CD4-positive, alpha-beta memory T cell (primary cell): Measurements from ENCODE around the gene ADAM15. TPM values are rescaled to one million over a fixed set of nuclear protein-coding genes. Genes with fewer than 3 reads are reported as not detected.
A peak's percentile ranks its signal among the peaks of the same experiment; 100 is the strongest.

Experiments
- CTCF ChIA-PET: fragments of 350-600 bp; sonication (Branson Sonifier 250); formaldehyde crosslinking; loops from one replicate; lab custom pipeline; 2021; ENCODE audit warnings: inconsistent platforms; ENCODE audit not compliant: partially characterized antibody; lab: Charles Lee
- POLR2A ChIA-PET: fragments of 350-600 bp; sonication (Branson Sonifier 250); formaldehyde crosslinking; loops from one replicate; lab custom pipeline; 2021; ENCODE audit not compliant: partially characterized antibody; lab: Charles Lee
- DNase-seq, 5 donors: peaks; one replicate each; pipeline versions ENCODE4 v3.0.0 to v3.0.0-alpha.2; 2020 to 2022; ENCODE audit warnings: mixed read lengths in 1 of 5
- H3K27ac ChIP-seq: one replicate; pipeline ENCODE4 v1.7.0; 2013; ENCODE audit warnings: low read depth, low read length
- H3K27me3 ChIP-seq: 2 replicates; pipeline ENCODE4 v1.7.0; 2013; ENCODE audit warnings: mild to moderate bottlenecking, low read length, moderate library complexity; ENCODE audit not compliant: insufficient read depth
- H3K36me3 ChIP-seq: 2 replicates; pipeline ENCODE4 v1.7.0; 2013; ENCODE audit warnings: mild to moderate bottlenecking, low read length, moderate library complexity; ENCODE audit not compliant: insufficient read depth
- H3K4me1 ChIP-seq: 2 replicates; pipeline ENCODE4 v1.7.0; 2013; ENCODE audit warnings: mild to moderate bottlenecking, low read length, moderate library complexity; ENCODE audit not compliant: insufficient read depth
- H3K4me3 ChIP-seq, 2 donors: one replicate each; pipeline ENCODE4 v1.7.0; 2013; ENCODE audit warnings: low read length in 2 of 2, mild to moderate bottlenecking in 1 of 2
- H3K9me3 ChIP-seq, 2 donors: one replicate each; pipeline ENCODE4 v1.7.0; 2013; ENCODE audit warnings: low read length in 2 of 2, control low read depth in 1 of 2; ENCODE audit not compliant: control insufficient read depth in 1 of 2
- H3K27ac Mint-ChIP-seq, 7 donors: one replicate each; pipeline ENCODE4 v1.8.0; 2020 to 2021; ENCODE audit warnings: mixed read lengths in 7 of 7, mild to moderate bottlenecking in 6 of 7, inconsistent platforms in 3 of 7, moderate library complexity in 3 of 7
- H3K27me3 Mint-ChIP-seq, 2 donors: one replicate each; pipeline ENCODE4 v1.8.0; 2020 to 2021; ENCODE audit warnings: mixed read lengths in 2 of 2
- H3K36me3 Mint-ChIP-seq, 2 donors: one replicate each; pipeline ENCODE4 v1.8.0; 2020 to 2021; ENCODE audit warnings: mixed read lengths in 2 of 2, inconsistent platforms in 1 of 2, mild to moderate bottlenecking in 1 of 2
- H3K4me1 Mint-ChIP-seq, 4 donors: one replicate each; pipeline ENCODE4 v1.8.0; 2020 to 2021; ENCODE audit warnings: mixed read lengths in 4 of 4, mild to moderate bottlenecking in 1 of 4
- H3K4me3 Mint-ChIP-seq, 8 donors: one replicate each; pipeline ENCODE4 v1.8.0; 2020 to 2021; ENCODE audit warnings: mixed read lengths in 8 of 8, mild to moderate bottlenecking in 7 of 8, moderate library complexity in 6 of 8, inconsistent platforms in 3 of 8
- H3K9me3 Mint-ChIP-seq, 8 donors: one replicate each; pipeline ENCODE4 v1.8.0; 2020 to 2021; ENCODE audit warnings: mixed read lengths in 8 of 8, mild to moderate bottlenecking in 5 of 8, inconsistent platforms in 3 of 8, moderate library complexity in 1 of 8
- intact Hi-C: fragments of 100-400 bp; cut with micrococcal nuclease; formaldehyde crosslinking; loops from one replicate; pipeline ENCODE4 v1.15.1; 2023
- polyA plus RNA-seq, 2 donors: library from polyadenylated mRNA; unstranded; fragments of 300-500 nt; fragmentation: Illumina TruSeq; gene quantifications; one replicate each; pipeline ENCODE4 v1.2.3, GENCODE V29; 2021
- total RNA-seq, 2 experiments: library from RNA; stranded (reverse); gene quantifications; one replicate each; pipeline ENCODE4 v1.2.3, GENCODE V29; 2021

Gene ADAM15
- total and polyA plus RNA-seq, 4 experiments from 2014 or later, result 14.8 to 39.8 (median 25.9) TPM

DNA sequence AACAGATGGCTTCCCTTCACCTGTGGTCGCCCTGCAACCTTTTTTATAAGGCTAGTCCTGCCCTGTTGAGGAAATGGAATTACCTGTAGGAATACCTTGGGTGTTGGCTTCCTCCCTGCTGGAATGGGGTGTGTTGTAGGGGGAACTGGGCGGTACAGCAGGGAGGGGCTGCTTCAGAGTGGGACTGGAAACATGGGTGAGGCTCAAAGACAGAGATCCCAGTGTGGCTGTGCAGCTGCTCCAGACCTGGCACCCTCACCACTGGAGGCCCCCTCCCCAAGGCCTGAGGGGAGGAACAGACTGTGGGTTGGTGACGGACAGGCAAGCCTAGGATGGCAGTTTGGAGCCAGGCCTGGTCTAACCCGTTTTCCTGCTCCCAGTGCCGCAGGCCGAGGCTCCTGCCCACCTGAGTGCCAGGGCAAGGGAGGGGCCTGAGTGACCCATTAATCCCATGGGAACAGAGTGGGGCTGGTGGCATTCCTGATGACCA is 32.0 kb downstream of the ADAM15 start:
- CTCF ChIA-PET, result interaction anchor here (0.6 to 5.0 kb wide), 4 partner anchors 18 to 39 kb away, joined by 3 to 74 read pairs (median 4); partner anchors contain the start of genes ADAM15 and EFNA4
- intact Hi-C loops, result loop anchor here (5.0 kb wide), 1 partner anchor 606 kb away; no protein-coding TSS in a partner anchor
- H3K4me1 ChIP-seq, result peaks cover 74% of the 10 kb centered on the region
- H3K27me3 ChIP-seq, result peaks cover 34% of the 10 kb centered on the region
- peak overlapping the region in 4 of 8 donors; percentile 24 to 83 (median 56) for H3K4me3 Mint-ChIP-seq
- H3K36me3 ChIP-seq, result no peaks in the 10 kb centered on the region
- POLR2A ChIA-PET, result interaction anchor here (0.7 to 4.0 kb wide), 4 partner anchors 20 to 147 kb away, joined by 3 to 62 read pairs (median 12); partner anchors contain the start of genes ADAM15, EFNA4, KRTCAP2 and PMVK
- no peak for DNase-seq
- H3K4me3 ChIP-seq, result peak overlapping the region in 1 of 2 donors; percentile 41
- H3K36me3 Mint-ChIP-seq, result peaks cover 0 to 3% of the 10 kb centered on the region in 2 donors
- peak overlapping the region in 1 of 7 donors; percentile 54 for H3K27ac Mint-ChIP-seq
- peaks cover 13 to 35% of the 10 kb centered on the region in 2 donors for H3K27me3 Mint-ChIP-seq
- peaks cover 30 to 56% (median 42%) of the 10 kb centered on the region in 4 donors for H3K4me1 Mint-ChIP-seq
- H3K9me3 Mint-ChIP-seq, result no peaks in the 10 kb centered on the region
- no peak overlapping the region for H3K27ac ChIP-seq
- no peaks in the 10 kb centered on the region for H3K9me3 ChIP-seq

DNA sequence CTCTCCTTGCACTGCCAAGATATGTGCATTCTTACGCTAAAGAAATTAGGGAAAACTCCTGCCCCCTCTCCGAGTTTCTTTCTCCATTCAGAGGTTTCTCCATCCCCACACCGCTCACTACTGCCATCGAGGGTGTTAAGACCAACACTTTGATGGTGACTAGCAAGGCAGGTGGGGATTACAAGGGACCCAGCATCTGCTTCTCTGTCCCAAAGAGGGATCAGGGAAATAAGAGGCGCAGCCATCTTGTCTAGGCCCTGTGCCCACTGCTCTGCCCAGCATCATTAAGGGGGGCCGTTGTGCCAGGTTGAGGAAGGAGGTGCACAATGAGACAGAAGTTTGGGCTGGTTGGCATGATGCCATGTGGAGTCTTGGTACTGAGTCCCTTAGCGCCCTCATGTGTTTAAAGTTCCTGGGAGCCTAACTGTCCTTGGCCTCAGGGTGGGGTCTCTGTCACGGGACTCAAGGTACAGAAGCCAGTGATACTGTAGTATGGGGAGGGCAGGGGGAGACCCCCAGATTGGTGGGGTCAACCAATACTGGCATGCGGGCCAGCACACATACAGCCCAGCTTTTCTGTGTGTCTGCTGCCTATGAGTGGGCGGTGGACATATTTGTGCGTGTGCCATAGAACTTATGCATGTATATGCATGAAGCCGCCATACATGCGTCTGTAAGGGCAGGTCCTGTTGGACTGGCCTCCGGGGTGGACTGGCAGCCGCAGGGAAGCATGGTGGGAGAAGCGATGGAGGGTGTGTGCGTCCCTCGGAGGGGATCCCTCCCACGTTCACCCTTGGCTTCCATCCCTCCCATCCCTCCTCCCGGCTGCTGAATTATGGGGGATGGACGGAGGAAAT is 33.0 kb downstream of the ADAM15 start:
- ChIA-PET POLR2A (interaction anchor here (0.6 to 4.0 kb wide), 22 partner anchors 12 to 525 kb away, joined by 3 to 62 read pairs (median 5); partner anchors contain the start of genes ADAM15, EFNA4, KRTCAP2 and PBXIP1), CTCF (interaction anchor here (0.6 to 5.0 kb wide), 34 partner anchors 9 to 524 kb away, joined by 3 to 74 read pairs (median 6); partner anchors contain the start of genes ADAM15, EFNA4, KRTCAP2 and PBXIP1)
- H3K27me3 Mint-ChIP-seq, result peaks cover 13 to 35% of the 10 kb centered on the region in 2 donors
- Histone ChIP-seq H3K9me3 (no peaks in the 10 kb centered on the region), H3K27ac (no peak overlapping the region), H3K36me3 (no peaks in the 10 kb centered on the region), H3K4me3 (peak overlapping the region in 1 of 2 donors; percentile 95), H3K27me3 (peaks cover 34% of the 10 kb centered on the region), H3K4me1 (peaks cover 65% of the 10 kb centered on the region)
- intact Hi-C loops, result loop anchor here (1.0 to 5.0 kb wide), 4 partner anchors 21 to 607 kb away; partner anchors contain the start of genes EFNA4, KRTCAP2 and TRIM46
- H3K9me3 Mint-ChIP-seq, result no peaks in the 10 kb centered on the region
- H3K27ac Mint-ChIP-seq, result peak overlapping the region; percentile 3 to 98 (median 93)
- H3K36me3 Mint-ChIP-seq, result peaks cover 0 to 3% of the 10 kb centered on the region in 2 donors
- H3K4me1 Mint-ChIP-seq, result peaks cover 30 to 52% (median 41%) of the 10 kb centered on the region in 4 donors
- peak in 1 of 5 donors; percentile 36 for DNase-seq
- H3K4me3 Mint-ChIP-seq, result peak overlapping the region; percentile 91 to 98 (median 94)

DNA sequence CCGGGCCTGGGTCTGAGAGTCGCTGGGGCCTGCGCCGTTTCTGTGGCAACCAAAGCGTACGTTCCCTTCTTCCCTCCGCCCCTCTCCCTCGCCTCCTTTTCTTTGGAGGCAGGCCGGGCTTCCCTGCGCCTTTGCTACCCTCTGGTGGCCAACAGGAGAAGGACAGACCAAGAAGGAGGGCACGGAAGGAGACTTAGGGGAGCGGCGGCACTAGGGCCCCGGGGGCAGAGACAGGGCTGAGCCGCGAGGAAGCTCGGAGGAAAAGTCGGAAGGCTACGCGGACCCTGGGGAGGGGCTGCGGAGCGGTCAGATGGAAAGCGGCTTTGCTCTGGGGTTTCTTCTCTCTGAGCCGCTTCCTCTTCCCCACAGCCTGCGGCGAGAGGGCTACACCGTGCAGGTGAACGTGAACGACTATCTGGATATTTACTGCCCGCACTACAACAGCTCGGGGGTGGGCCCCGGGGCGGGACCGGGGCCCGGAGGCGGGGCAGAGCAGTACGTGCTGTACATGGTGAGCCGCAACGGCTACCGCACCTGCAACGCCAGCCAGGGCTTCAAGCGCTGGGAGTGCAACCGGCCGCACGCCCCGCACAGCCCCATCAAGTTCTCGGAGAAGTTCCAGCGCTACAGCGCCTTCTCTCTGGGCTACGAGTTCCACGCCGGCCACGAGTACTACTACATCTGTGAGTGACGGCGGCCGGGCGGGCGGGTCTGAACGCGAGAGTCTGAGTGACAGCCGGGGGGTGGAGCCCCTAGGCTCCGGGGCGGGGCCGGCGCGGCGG is 33.8 kb downstream of the ADAM15 start:
- Mint-ChIP-seq H3K27me3 (peaks cover 13 to 30% of the 10 kb centered on the region in 2 donors), H3K4me3 (peak overlapping the region; percentile 91 to 98 (median 94)), H3K4me1 (peaks cover 22 to 44% (median 34%) of the 10 kb centered on the region in 4 donors), H3K9me3 (no peaks in the 10 kb centered on the region), H3K27ac (peak overlapping the region; percentile 88 to 98 (median 94)), H3K36me3 (peaks cover 0 to 3% of the 10 kb centered on the region in 2 donors)
- POLR2A ChIA-PET, result interaction anchor here (0.6 to 4.0 kb wide), 29 partner anchors 13 to 681 kb away, joined by 3 to 62 read pairs (median 4); partner anchors contain the start of genes ADAM15, EFNA4, KRTCAP2 and PBXIP1
- Histone ChIP-seq H3K4me3 (peak overlapping the region; percentile 80 to 95), H3K4me1 (peaks cover 57% of the 10 kb centered on the region), H3K27ac (peak overlapping the region; percentile 54), H3K27me3 (peaks cover 34% of the 10 kb centered on the region), H3K36me3 (no peaks in the 10 kb centered on the region), H3K9me3 (no peaks in the 10 kb centered on the region)
- DNase-seq, result peak; percentile 92 to 96 (median 92)
- intact Hi-C loops, result loop anchor here (1.0 to 5.0 kb wide), 9 partner anchors 22 to 608 kb away; partner anchors contain the start of genes ADAM15, EFNA4, KRTCAP2 and SLC50A1
- CTCF ChIA-PET, result interaction anchor here (0.6 to 5.0 kb wide), 59 partner anchors 10 to 865 kb away, joined by 3 to 74 read pairs (median 4); partner anchors contain the start of genes ADAM15, EFNA1, EFNA4 and KRTCAP2

DNA sequence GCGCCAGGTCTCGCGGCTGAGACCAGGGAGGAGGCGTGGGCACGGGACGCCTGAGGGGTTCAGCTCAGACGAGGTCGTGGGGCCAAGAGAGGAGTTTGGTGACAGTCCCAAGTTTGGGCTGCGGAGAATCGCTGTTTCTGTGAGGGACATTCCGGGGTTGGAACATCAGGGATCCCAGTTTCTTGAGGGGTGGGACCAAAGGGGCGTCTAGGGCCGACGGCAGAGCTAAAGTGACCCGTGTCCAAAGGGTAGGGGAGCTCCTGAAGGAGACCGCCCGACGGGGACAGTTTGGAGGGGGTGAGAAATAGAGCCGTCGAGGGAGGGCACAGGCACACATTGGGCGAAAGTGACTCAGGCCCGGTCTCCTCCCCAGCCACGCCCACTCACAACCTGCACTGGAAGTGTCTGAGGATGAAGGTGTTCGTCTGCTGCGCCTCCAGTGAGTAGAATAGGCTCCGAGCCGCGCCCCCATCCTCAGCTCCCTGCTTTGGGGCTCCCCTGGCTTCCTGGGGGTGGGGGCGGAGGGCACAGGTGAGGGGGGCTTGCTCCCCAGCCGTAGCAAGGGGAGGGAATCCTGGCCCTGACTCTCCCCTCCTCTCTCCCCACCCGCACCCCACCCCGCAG is 34.5 kb downstream of the ADAM15 start:
- Histone ChIP-seq H3K4me1 (peaks cover 50% of the 10 kb centered on the region), H3K9me3 (no peaks in the 10 kb centered on the region), H3K27ac (peak overlapping the region; percentile 54), H3K4me3 (peak overlapping the region; percentile 80 to 95), H3K36me3 (no peaks in the 10 kb centered on the region), H3K27me3 (peaks cover 34% of the 10 kb centered on the region)
- ChIA-PET CTCF (interaction anchor here (0.6 to 5.0 kb wide), 53 partner anchors 10 to 865 kb away, joined by 3 to 74 read pairs (median 4); partner anchors contain the start of genes ADAM15, EFNA1, EFNA4 and KRTCAP2), POLR2A (interaction anchor here (0.8 to 4.0 kb wide), 23 partner anchors 14 to 682 kb away, joined by 3 to 62 read pairs (median 5); partner anchors contain the start of genes ADAM15, EFNA4, KRTCAP2 and PBXIP1)
- Mint-ChIP-seq H3K4me3 (peak overlapping the region; percentile 91 to 98 (median 94)), H3K36me3 (peaks cover 0 to 3% of the 10 kb centered on the region in 2 donors), H3K27me3 (peaks cover 13 to 30% of the 10 kb centered on the region in 2 donors), H3K27ac (peak overlapping the region; percentile 88 to 98 (median 94)), H3K4me1 (peaks cover 21 to 43% (median 32%) of the 10 kb centered on the region in 4 donors), H3K9me3 (no peaks in the 10 kb centered on the region)
- DNase-seq, result peak; percentile 58 to 94 (median 63)
- intact Hi-C loops, result loop anchor here (1.0 to 5.0 kb wide), 6 partner anchors 34 to 526 kb away; partner anchors contain the start of genes ADAM15, KRTCAP2, SLC50A1 and TRIM46

DNA sequence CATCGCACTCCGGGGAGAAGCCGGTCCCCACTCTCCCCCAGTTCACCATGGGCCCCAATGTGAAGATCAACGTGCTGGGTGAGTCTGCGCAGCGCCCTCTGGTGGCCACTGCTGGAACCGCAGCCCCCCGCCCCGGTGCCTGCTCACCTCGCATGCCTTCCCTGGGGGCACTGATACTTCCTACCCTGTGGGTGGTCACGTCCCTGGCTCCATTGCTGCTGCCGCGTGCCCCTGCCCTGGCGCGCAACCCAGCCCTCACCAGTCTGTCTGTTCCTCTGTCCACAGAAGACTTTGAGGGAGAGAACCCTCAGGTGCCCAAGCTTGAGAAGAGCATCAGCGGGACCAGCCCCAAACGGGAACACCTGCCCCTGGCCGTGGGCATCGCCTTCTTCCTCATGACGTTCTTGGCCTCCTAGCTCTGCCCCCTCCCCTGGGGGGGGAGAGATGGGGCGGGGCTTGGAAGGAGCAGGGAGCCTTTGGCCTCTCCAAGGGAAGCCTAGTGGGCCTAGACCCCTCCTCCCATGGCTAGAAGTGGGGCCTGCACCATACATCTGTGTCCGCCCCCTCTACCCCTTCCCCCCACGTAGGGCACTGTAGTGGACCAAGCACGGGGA is 35.1 kb downstream of the ADAM15 start:
- no peaks in the 10 kb centered on the region for H3K9me3 Mint-ChIP-seq
- H3K4me3 Mint-ChIP-seq, result peak overlapping the region in 7 of 8 donors; percentile 10 to 71 (median 59)
- Histone ChIP-seq H3K27me3 (peaks cover 30% of the 10 kb centered on the region), H3K27ac (peak overlapping the region; percentile 54), H3K9me3 (no peaks in the 10 kb centered on the region), H3K36me3 (no peaks in the 10 kb centered on the region), H3K4me3 (peak overlapping the region in 1 of 2 donors; percentile 80), H3K4me1 (peaks cover 47% of the 10 kb centered on the region)
- H3K4me1 Mint-ChIP-seq, result peaks cover 20 to 41% (median 31%) of the 10 kb centered on the region in 4 donors
- CTCF ChIA-PET, result interaction anchor here (0.8 to 5.0 kb wide), 19 partner anchors 9 to 620 kb away, joined by 3 to 74 read pairs (median 11); partner anchors contain the start of genes ADAM15, EFNA4, KRTCAP2 and PBXIP1
- POLR2A ChIA-PET, result interaction anchor here (1.3 to 4.0 kb wide), 7 partner anchors 15 to 527 kb away, joined by 5 to 62 read pairs (median 19); partner anchors contain the start of genes ADAM15, EFNA4, KRTCAP2 and TRIM46
- intact Hi-C loops, result loop anchor here (5.0 kb wide), 1 partner anchor 51 kb away; the partner anchor contains the start of gene SLC50A1
- H3K27ac Mint-ChIP-seq, result peak overlapping the region in 5 of 7 donors; percentile 78 to 88 (median 83)
- peaks cover 11 to 26% of the 10 kb centered on the region in 2 donors for H3K27me3 Mint-ChIP-seq
- peak; percentile 78 to 84 (median 80) for DNase-seq
- H3K36me3 Mint-ChIP-seq, result peaks cover 0 to 3% of the 10 kb centered on the region in 2 donors
